Measurements from ENCODE around the gene KRT72. TPM values are rescaled to one million over a fixed set of nuclear protein-coding genes. Genes with fewer than 3 reads are reported as not detected.
A peak's percentile ranks its signal among the peaks of the same experiment; 100 is the strongest.

KRT72 gene
- total RNA-seq, 6 donors from 2014 or later, result 0.11 to 0.37 TPM; not detected in 4

- Histone ChIP-seq H3K9me3 (no peaks in the 10 kb centered on the region), H3K36me3 (no peaks in the 10 kb centered on the region), H3K27ac (no peak overlapping the region), H3K27me3 (peaks cover 0 to 13% (median 4%) of the 10 kb centered on the region in 4 donors), H3K4me1 (no peaks in the 10 kb centered on the region), H3K4me3 (no peak overlapping the region)
- 45 to 54% methylated on average over 3 of the region's 3 CpGs for WGBS, 2 donors
- TF ChIP-seq CTCF (IDR thresholded peaks at IDR 0.05) (peak in 2 of 6 experiments; percentile 25 to 43), POLR2A (IDR thresholded peaks at IDR 0.05) (no peak)
- DNase-seq, result peak in 1 of 2 donors; percentile 47
- peak in 1 of 2 donors; percentile 9 for ATAC-seq (ENCODE audit: low FRiP score in 2 of 2)
Observed at GRCh38 chr12:52561880-52562449, 39.3 kb downstream of the KRT72 start.

GRCh38 chr12:52559979-52560378 lies 41.3 kb downstream of the KRT72 start:
- Histone ChIP-seq H3K4me1 (no peaks in the 10 kb centered on the region), H3K27ac (no peak overlapping the region), H3K9me3 (no peaks in the 10 kb centered on the region), H3K36me3 (no peaks in the 10 kb centered on the region), H3K27me3 (peaks cover 0 to 13% (median 4%) of the 10 kb centered on the region in 4 donors), H3K4me3 (no peak overlapping the region)
- no peak for DNase-seq
- WGBS, 2 donors, result 74 to 85% methylated on average over 4 of the region's 4 CpGs
- no peak for TF ChIP-seq EP300 (IDR thresholded peaks at IDR 0.05)
- TF ChIP-seq CTCF (IDR thresholded peaks at IDR 0.05), result no peak
- no peak for TF ChIP-seq POLR2A (IDR thresholded peaks at IDR 0.05)
- no peak for TF ChIP-seq POLR2AphosphoS5 (IDR thresholded peaks at IDR 0.05)
- ATAC-seq (ENCODE audit: low FRiP score in 2 of 2), result no peak

GRCh38 chr12:52558781-52559445 lies 42.4 kb downstream of the KRT72 start:
- no peaks in the 10 kb centered on the region for H3K36me3 ChIP-seq
- no peak for ATAC-seq (ENCODE audit: low FRiP score in 2 of 2)

GRCh38 chr12:52557476-52557875 lies 43.8 kb downstream of the KRT72 start:
- ATAC-seq (ENCODE audit: low FRiP score in 2 of 2), result no peak
- TF ChIP-seq POLR2A (IDR thresholded peaks at IDR 0.05) (no peak), CTCF (IDR thresholded peaks at IDR 0.05) (no peak), EP300 (IDR thresholded peaks at IDR 0.05) (no peak), POLR2AphosphoS5 (IDR thresholded peaks at IDR 0.05) (no peak)
- H3K4me3 ChIP-seq, result no peak overlapping the region
- H3K36me3 ChIP-seq, result no peaks in the 10 kb centered on the region
- H3K27ac ChIP-seq, result no peak overlapping the region
- H3K27me3 ChIP-seq, result peaks cover 0 to 5% (median 0%) of the 10 kb centered on the region in 4 donors
- 33 to 64% methylated on average over 1 to 2 of the region's 2 CpGs for WGBS, 2 donors
- no peaks in the 10 kb centered on the region for H3K4me1 ChIP-seq
- no peak for DNase-seq
- no peaks in the 10 kb centered on the region for H3K9me3 ChIP-seq

More at GRCh38 chr12:52558781-52559445, 42.4 kb downstream of the KRT72 start:
- Histone ChIP-seq H3K4me1 (no peaks in the 10 kb centered on the region), H3K27ac (no peak overlapping the region), H3K27me3 (peaks cover 0 to 5% (median 2%) of the 10 kb centered on the region in 4 donors), H3K4me3 (no peak overlapping the region), H3K9me3 (no peaks in the 10 kb centered on the region)
- TF ChIP-seq EP300 (IDR thresholded peaks at IDR 0.05) (no peak), POLR2A (IDR thresholded peaks at IDR 0.05) (no peak), POLR2AphosphoS5 (IDR thresholded peaks at IDR 0.05) (no peak), CTCF (IDR thresholded peaks at IDR 0.05) (no peak)
- 56 to 66% methylated on average over 5 to 8 of the region's 8 CpGs for WGBS, 2 donors
- DNase-seq, result no peak
